ENCODE data around the gene ZFYVE16.
"Not testable (repeated sequence)": the region's sequence is repeated elsewhere in the genome, so short reads cannot be mapped to it uniquely, and the experiment has no call there.

ZFYVE16 gene

DNA sequence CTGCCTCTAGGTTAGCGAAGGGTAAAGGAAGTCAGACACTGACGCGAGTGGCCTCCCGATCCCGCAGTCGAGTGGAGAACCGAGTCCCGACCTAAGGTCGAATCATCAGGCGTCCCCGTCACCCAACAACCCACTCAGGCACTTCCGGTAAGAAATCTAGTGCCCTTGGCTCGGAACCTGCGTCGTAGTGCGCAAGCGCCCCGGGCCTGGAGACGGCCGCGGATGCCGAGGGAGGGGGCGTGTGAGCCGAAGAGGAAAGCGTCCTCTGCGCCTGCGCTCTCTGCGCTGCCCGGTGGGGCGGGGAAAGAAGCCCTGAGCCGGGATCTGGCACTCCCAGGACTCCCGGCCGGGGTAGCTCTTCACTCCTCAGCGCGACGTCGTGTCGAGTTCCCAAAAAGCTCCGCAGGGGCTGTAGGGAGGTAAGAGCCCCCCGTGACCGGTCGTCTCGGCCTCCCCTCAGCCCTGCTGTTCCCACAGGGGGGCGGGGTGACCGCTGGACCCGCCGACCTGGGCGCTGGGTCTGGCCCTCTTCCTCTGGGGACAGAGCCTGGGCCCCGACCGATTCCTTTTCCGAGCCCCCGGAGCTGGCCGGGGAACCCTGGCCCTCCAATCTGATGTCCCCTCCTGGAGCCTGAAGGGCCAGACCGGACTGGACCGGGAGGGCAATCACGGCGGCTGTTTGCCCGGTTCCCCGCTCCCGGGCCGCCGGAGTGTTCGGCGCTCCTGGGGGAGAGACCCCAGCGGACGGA, at the start of gene ZFYVE16:
ZFYVE16 (plus strand) TSS at position 330 of the 749 bp plus-strand sequence. CDS start 26,084 bp downstream, outside the sequence.
- peak; percentile 97 for DNase-seq

DNA sequence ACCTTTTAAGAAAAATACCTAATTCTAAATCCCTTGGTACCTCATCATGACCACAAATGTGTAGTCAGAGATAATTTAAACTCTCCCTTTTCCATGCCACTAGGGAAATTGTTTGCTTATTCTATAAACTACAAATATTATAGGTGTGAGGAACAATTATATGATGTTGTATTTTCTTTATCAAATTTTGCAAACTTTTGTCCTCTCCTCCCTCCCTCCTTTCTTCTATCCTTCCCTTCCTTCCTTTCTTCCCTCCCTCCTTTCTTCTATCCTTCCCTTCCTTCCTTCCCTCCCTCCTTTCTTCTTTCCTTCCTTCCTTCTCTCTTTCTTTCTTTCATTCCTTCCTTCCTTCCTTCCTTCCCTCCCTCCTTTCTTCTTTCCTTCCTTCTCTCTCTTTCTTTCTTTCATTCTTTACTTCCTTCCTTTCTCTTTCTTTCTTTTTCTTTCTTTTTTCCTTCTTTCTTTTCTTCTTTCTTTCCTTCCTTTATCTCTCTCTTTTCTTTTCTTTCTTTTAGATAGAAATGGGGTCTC, 46.9 kb upstream of the ZFYVE16 start:
- no peak for DNase-seq

DNA sequence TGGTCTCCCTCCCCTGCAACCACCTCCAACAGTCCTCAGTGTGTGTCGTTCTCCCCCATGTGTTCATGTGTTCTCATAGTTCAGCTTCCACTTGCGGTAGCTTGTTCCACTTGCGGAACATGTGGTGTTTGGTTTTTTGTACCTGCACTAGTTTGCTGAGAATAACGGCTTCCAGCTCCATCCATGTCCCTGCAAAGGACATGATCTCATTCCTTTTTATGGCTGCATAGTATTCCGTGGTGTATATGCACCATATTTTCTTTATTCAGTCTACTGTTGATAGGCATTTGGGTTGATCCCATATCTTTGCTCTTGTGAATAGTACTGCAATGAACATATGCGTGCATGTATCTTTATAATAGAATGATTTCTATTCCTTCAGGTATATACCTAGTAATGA, 43.0 kb upstream of the ZFYVE16 start:
- DNase-seq = no peak

DNA sequence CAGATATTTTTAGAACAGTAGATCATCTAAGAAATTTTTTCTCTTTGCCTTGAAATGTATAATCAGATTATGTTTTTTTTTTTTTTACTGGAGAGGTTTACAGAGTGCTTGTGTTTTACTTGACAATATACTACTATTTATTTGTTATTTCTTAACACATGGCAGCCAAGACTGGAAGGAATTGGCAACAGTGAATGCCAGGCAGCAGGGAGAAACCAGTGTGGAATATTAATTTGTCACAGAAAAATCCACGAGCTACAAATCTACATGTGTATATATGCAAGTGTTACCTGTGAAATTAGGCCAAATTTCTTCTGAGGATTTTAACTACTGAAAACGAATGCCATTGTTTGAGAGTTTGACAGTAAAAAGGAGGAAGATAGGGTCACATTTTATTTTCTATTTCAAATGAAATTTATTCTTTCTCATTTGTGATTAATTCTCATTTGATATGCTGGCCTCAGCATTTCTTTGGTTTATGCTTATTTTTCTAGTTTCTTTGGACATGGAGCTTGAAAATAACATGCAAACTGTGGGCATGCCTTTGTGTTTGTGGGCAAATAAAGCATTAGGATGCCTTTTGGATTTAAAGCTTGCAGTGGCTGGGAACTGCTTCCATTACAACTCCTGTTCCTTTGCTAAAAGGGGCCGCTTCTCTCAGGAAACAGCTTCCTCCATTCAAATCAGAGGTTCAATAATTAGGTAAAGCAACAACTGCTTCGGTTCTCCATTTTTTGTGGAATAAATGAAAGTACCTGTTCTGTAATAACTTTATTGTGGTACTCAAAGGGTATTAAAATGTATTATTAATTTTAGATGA, 39.0 kb upstream of the ZFYVE16 start:
- no peak for DNase-seq

DNA sequence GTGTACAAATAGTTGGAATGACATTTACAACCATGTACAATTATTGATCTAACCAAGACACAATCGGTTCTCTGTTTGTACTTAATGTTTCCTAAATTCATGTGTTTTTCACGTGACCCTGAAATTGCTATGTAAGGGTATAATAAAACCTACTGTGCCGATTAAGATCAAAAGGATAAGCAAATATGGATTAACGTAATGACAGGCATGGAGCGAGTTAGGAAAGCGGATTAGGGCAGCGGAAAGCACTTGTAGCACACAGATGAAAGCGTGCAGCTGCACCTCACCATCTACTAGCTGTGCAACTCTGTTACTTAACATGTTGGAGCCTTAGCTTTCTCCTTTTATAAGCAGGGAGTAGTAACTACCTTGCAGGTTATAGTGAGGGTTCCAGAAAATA, 38.3 kb upstream of the ZFYVE16 start:
- no peak for DNase-seq

DNA sequence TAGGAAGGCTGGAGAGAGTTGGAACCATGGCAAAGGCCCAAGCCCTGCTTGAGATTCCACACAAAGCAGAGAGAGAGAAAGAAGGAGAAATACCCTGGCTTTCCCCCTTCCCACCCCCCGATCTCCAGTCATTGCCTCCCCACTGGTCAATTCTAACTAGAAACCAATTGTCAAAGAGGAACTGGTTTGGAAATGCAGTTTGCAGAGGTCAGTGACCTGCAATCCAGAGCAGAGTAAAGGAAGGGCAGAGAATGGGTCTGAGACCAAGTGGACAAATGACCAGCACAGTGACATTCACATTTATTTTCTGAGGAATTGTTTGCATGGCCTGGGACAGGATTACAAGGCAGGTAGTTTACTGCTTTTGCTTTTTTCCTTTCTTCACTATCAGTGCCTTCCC, 37.5 kb upstream of the ZFYVE16 start:
- DNase-seq = no peak

DNA sequence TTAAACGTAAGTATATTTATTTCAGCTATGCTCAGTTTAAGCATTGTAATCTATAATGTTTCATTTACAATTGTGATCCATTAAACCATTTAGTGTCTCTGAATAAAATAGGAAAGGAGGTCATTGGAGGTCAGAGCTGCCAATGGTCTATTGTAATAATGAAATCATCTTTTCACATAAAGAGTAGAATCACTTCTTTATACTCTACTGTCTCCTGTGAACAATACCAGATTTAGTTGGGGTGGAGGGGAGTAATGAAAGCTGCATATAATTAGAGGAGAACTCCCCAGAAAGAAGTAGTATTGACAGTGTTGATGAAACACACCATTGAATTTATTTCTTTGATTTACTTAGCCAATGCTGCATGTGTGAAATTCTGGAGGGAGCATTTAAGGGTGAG, 35.1 kb upstream of the ZFYVE16 start:
- no peak for DNase-seq

DNA sequence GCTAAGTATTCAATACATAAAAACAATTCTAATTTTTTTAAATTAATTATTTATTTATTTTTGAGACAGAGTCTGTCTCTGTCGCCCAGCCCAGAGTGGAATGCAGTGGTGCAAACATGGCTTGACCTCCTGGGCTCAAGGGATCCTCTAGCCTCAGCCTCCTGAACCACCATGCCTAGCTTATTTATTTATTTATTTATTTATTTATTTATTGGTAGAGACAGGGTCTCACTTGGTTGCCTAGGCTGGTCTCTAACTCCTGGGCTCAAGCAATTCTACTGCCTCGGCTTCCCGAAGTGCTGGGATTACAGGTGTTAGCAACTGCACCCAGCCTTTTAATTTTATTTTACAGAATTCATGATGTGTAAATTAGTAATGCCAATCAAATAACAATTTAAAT, 33.7 kb upstream of the ZFYVE16 start:
- DNase-seq = no peak

DNA sequence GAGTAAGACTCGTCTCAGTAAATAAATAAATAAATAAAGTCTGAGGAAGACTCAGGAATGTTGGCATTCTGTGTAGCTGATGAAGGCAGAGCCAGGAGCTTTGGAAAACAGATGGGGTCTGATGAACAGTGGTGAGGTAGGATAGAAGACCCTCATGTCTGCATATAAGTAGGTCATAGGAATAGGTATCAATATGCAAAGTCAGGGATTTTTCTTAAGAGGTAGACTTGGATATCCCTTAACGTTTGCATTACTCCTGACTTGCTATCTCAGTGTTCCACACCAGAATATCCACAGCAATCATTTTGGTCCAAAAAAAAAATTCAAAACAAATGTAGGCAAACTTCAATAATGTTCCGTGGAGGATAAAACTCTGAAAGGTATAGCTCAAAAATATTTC, 31.3 kb upstream of the ZFYVE16 start:
- no peak for DNase-seq

DNA sequence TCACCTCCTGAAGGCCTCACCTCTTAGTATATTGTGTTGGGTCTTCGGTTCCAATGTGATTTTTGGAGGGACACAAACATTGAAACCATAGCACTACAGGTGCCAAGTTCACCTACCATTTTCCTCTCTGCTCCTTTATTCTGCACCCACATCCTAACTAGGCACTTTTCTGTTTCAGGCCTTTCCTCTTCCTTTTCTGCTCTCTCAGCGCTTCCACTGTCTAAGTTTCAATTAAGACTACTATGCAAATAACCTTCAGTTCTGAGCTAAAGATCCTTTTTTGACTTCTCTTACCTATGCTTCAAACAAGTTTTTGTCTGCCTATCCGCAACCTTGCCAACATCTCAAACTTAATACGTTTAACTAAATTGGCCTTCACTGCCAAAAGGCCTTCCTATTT, 25.4 kb upstream of the ZFYVE16 start:
- no peak for DNase-seq

DNA sequence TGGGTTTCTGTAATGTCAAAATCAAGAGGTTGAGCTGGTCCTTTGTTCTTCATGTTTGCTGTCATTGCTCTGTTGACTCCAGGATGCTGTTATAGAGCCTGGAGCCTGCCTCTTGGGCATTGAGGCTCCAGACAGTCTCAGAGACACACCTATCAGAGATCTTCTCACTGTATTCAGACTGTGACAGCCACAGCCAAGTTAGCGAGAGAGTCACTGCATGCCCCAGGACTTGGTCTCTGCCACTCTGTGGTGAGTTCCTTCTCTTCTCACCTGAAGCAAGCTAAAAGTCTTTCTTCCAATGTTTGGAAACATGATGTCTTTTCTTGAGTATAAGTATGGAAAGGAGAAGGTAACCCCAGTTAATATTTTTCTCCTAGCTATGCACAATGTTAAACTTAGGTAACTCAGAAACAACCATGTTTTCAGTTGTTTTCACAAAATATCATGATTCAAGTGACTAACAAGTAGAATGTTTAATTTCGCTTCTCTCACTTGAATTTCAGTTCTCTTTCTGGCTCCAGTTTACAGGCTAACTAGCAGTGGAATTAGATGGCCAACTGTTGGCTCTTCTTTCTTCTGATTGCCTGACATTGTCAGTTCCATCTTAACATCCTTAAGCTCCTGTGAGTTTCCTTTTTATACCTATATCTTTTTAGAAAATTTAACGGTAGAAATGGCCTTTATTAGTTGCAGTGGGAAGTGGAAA, 20.6 kb upstream of the ZFYVE16 start:
- DNase-seq = no peak

DNA sequence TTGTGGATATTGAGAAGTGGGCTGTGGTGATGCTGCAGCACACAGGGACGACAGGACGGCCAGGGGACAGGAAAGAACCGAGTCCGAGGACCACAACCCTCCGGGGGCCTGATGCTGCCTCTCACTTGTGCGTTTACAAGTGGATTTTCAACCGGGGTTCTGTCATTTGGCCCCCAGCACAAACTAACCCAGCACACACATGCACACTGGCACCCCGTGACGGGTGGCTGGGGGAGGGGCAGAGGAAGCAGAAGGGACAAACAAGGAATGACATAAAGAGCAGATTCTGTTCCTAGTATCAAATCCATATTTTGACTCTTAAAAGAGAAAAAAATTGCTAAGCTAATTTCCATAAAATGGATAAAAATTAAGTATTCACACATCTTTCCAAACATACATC, 18.3 kb upstream of the ZFYVE16 start:
- no peak for DNase-seq

DNA sequence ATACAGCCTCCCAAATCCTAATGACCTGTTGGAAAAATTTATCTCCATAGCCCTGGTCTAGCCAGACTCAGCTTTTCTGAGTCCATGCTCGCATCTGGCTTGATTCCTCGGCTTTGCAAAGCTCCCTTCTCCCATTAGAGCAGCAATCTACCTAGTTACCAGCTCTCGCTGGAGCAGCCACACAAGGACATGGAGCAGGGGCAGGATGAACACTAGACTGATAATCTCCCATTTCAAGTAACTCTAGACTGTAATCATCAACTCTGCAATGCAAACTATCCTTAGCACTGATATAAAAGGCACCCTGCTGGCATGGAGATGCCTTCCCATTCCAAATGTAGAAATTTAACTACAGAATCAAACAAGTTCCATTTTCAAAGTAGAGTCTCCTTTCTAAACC, 17.5 kb upstream of the ZFYVE16 start:
- not testable (repeated sequence) for DNase-seq

DNA sequence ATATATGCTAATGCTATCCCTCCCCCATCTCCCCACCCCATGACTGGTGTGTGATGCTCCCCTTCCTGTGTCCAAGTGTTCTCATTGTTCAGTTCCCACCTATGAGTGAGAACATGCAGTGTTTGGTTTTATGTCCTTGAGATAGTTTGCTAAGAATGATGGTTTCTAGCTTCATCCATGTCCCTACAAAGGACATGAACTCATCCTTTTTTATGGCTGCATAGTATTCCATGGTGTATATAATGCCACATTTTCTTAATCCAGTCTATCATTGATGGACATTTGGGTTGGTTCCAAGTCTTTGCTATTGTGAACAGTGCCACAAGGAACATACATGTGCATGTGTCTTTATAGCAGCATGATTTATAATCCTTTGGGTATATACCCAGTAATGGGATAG, 16.6 kb upstream of the ZFYVE16 start:
- DNase-seq = not testable (repeated sequence)

DNA sequence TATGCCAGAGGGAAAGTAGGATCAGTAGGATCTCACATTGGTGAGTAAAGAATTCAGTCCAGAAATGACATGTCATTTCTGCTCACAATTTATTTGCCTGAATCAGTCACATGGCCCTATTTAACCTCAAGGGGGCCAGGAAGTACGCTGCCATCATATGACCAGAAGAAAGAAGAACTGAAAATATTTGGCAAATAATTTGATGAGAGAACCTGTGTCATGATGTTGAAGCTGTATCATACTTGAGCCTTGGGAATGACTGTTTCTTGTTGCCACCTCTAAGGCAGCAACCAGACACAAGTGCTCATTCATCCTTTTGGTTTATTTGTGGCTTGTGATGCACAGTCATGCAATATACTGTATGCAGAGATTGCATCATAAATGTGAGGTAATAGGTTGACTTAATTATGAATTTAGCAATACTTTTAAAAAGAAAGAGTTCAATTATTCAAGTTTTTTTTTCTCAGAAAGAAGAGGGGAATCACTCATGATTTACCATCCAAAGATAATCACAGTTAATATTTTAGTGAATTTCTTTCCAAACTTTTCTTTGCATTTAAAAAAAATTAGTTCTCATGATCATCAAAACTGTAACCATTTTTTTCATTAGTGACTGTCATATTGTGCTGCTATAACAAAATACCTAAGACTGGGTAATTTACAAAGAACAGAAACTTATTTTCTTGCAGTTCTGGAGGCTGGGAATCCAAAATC, 8.2 kb upstream of the ZFYVE16 start:
- no peak for DNase-seq

DNA sequence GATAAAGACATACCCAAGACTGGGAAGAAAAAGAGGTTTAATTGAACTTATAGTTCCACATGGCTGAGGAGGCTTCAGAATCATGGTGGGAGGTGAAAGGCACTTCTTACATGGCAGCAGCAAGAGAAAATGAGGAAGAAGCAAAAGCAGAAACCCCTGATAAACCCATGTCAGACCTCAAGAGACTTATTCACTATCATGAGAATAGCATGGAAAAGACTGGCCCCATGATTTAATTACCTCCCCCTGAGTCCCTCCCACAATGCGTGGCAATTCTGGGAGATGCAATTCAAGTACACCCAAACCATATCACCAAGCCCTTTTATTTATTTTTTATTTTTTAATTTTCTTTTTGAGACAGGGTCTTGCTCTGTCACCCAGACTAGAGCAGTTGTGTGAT, 7.5 kb upstream of the ZFYVE16 start:
- DNase-seq = not testable (repeated sequence)

DNA sequence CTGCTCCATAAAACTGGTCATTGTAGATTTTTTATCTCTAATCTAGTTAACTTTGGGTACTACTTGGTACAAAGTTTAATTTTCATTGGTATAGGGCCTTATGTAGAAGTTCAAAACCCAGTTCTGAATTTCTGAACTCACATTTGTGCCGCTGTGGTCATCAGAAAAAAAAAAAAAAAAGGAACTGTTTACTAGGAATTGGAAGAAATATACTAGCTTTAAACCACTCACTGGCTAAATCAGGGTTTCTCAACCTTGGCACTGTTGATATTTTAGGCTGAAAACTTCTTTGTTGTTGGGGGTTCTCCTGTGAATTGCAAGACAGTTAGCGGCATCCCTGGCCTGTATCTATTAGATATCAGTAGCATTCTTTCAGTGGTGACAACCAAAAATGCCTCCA, 4.1 kb upstream of the ZFYVE16 start:
- DNase-seq = no peak

DNA sequence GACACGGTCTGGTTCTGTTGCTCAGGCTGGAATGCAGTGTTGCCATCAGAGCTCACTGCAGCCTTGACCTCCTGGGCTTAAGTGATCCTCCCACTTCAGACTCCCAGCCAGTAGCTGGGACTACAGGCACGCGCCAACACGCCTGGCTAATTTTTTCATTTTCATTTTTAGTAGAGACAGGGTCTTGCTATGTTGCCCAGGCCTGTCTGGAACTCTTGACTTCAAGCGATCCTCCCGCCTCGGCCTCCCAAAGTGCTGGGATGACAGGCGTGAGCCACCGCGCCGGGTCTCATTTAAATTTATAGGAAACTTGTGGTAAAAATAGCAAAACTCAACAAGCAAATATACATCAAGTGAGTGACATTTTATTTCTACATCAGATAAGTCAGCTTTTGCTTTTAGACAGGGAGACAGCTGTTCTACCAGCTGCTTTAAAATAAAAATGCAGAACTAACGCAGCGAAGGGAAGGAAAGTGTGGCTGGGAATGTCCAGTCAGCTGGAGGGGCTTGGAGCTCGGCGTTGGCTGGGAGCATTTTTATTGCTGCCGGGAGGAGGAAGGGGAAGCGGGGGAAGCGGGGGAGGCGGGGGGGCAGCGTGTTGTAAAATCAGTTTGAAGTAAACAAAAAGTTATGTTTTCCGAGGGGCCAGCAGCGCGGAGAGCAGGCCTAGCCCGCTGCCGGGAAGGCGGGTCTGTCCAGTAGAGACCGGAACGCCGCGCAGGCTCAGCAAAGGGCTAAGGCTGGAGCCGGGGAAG, 707 bp upstream of the ZFYVE16 start:
- DNase-seq = peak; percentile 10

DNA sequence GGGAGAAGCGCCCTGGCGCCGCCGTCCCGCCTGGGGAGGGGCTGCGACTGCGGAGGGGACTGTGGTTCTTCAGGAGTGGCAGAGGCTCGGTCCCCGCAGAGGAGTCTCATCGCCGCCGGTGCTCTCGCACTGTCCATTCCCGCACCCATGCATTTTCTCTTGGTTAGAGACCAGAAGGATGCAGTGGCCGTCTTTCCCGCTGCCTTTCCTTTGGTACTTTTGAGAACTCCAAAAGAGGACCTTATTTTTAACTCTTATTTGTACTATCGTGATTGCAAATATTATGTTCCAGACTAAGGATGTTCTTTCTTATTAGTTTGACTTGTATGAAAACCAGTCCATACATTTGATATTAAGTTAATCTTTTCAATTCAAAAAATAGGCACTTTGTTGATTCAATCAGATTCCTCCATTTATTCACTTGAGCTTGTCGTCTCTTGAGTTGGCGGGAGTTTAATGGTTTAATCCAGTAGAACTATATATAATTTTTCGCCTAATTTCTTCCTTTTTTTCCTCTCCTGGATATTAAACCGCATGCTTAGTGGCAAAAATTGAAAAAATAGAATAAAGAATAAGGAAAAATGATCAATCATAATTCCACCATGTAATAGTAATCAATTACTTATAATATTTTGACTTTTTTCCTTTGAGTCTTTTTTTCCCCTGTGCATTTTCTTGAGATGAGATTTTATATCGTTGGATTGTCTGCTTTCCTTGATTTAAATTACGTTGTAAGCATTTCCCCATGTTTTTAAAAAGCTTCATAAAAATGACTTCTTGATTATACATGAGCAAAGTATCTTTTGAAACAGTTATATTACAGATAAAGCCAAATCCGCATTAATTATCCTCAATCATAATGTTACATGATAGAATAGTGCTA, 861 bp downstream of the ZFYVE16 start:
- DNase-seq = peak; percentile 44

DNA sequence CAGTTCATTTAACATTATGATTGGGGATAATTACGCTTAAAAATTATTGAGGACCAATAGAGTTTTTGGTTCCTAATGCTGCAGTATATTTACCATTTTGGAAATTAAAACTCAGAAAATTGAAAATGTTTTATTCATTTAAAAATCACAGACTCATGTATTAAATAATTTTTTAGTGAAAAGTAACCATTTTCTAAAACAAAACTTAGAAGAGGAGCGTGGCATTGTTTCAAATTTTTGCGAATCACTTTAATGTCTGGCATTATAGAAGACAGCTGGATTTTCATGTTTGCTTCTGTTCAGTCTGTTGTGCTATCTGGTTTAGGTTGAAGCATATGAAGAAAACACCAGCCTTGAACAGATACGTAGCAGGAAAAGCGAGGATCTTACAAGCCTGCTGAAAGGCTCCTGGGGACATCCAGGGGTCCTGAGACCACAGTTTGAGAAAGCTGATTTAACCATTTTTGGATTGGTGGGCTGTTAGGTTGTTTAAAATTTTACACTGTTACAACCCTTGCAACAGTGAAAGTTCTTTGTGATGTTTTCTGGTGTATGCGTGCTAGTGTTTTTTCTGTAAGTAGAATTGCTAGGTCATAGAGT, 1.6 kb downstream of the ZFYVE16 start:
- no peak for DNase-seq

Measured in stimulated activated CD4-positive, alpha-beta T cell treated with anti-CD3 and anti-CD28 coated beads, Interleukin-4, amount 100 ng/mL, for 24 hours (primary cell).